ENCODE measurements around the gene GALNT15.

GALNT15 gene

DNA sequence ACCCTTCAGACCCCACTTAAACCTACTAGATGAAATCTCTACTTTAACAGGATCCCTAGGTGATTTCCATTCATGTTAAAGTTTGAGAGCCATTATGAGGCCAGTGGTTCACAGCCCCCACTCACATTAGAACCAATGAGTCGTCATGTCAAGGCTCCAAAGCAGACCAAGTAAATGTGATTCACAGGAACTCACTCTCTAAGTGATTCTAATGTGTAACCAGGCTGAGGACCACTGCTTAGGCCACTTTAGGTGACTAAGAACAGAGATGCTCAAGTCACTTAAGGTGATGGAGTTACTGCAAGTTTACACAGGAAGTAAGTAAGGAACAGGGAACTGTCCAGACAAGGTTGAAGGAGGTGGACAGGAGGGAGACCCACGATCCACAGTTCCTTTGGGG lies 7.7 kb downstream of the GALNT15 start:
- H3K36me3 ChIP-seq: peaks cover 0 to 60% (median 5%) of the 10 kb centered on the region in 3 donors
- H3K4me1 ChIP-seq: peaks cover 0 to 34% (median 10%) of the 10 kb centered on the region in 4 donors
- H3K27ac ChIP-seq: peak overlapping the region in 1 of 2 donors; percentile 15
- intact Hi-C loops (cut with DNase I; ENCODE audit: low total_unique reads): loop anchor here (5.0 kb wide), 1 partner anchor 65 kb away; no protein-coding TSS in a partner anchor
- H3K27me3 ChIP-seq: no peaks in the 10 kb centered on the region
- no peaks in the 10 kb centered on the region for H3K9me3 ChIP-seq
- no peak for TF ChIP-seq CTCF (IDR thresholded peaks at IDR 0.05)
- H3K4me3 ChIP-seq: no peak overlapping the region
- DNase-seq: peak in 1 of 2 donors; percentile 13

GRCh38 chr3:16182612-16183011 lies 8.1 kb downstream of the GALNT15 start:
- peak in 1 of 2 donors; percentile 22 for DNase-seq
- Histone ChIP-seq H3K27ac (peak overlapping the region in 1 of 2 donors; percentile 15), H3K9me3 (no peaks in the 10 kb centered on the region), H3K27me3 (no peaks in the 10 kb centered on the region), H3K4me3 (no peak overlapping the region), H3K4me1 (peaks cover 0 to 32% (median 9%) of the 10 kb centered on the region in 4 donors), H3K36me3 (peaks cover 0 to 60% (median 5%) of the 10 kb centered on the region in 3 donors)
- intact Hi-C loops (cut with DNase I; ENCODE audit: low total_unique reads): loop anchor here (5.0 kb wide), 1 partner anchor 65 kb away; no protein-coding TSS in a partner anchor
- TF ChIP-seq CTCF (IDR thresholded peaks at IDR 0.05): no peak

DNA sequence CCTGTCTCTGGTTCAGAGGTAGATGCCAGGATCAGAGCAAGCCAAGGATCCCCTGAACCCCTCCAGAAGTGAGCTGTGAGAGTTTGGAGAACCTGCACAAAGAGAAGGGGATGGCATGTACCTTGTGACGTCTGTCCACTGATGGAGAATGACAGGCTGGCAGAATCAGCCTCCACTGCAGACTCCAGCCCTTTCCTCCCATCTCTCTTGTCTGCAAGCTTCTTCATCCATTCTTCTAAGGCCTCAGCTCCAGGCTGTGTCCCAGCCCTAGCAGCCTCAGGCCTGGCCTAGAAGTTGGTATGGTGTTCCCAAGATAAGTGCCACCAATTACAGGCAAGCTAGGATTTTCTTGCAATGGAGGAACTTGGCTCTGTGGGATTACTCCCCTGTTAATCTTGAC lies 8.6 kb downstream of the GALNT15 start:
- TF ChIP-seq CTCF (IDR thresholded peaks at IDR 0.05): no peak
- H3K9me3 ChIP-seq: no peaks in the 10 kb centered on the region
- no peaks in the 10 kb centered on the region for H3K27me3 ChIP-seq
- peak in 1 of 2 donors; percentile 18 for DNase-seq
- no peak overlapping the region for H3K27ac ChIP-seq
- no peak overlapping the region for H3K4me3 ChIP-seq
- intact Hi-C loops (cut with DNase I; ENCODE audit: low total_unique reads): loop anchor here (5.0 kb wide), 1 partner anchor 64 kb away; no protein-coding TSS in a partner anchor
- peaks cover 0 to 60% (median 5%) of the 10 kb centered on the region in 3 donors for H3K36me3 ChIP-seq
- peaks cover 0 to 27% (median 6%) of the 10 kb centered on the region in 4 donors for H3K4me1 ChIP-seq

- intact Hi-C loops (cut with DNase I; ENCODE audit: low total_unique reads): loop anchor here (5.0 kb wide), 1 partner anchor 64 kb away; no protein-coding TSS in a partner anchor
- peak in 1 of 2 donors; percentile 38 for DNase-seq
- peaks cover 0 to 20% (median 1%) of the 10 kb centered on the region in 4 donors for H3K4me1 ChIP-seq
- TF ChIP-seq CTCF (IDR thresholded peaks at IDR 0.05): no peak
- no peak overlapping the region for H3K27ac ChIP-seq
- H3K9me3 ChIP-seq: no peaks in the 10 kb centered on the region
- H3K4me3 ChIP-seq: no peak overlapping the region
- no peaks in the 10 kb centered on the region for H3K27me3 ChIP-seq
- peaks cover 0 to 56% (median 1%) of the 10 kb centered on the region in 3 donors for H3K36me3 ChIP-seq
Measured at GRCh38 chr3:16183601-16184270, 9.3 kb downstream of the GALNT15 start.

DNA sequence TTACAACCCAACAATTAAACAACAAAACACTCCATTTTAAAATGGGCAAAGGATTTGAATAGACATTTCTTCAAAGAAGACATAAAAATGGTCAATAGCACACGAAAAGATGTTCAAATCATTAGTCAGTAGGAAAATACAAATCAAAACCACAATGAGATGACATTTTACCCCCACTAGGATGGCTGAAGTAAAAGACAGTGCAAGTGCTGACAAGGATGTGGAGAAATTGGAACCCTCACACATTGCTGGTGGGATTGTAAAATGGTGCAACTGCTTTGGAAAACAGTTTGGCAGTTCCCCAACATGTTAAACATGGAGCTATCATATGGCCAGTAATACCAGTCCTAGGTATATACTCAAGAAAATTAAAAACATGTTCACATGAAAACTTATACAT lies 11.6 kb downstream of the GALNT15 start:
- no peak overlapping the region for H3K27ac ChIP-seq
- no peaks in the 10 kb centered on the region for H3K27me3 ChIP-seq
- no peaks in the 10 kb centered on the region for H3K4me1 ChIP-seq
- no peak for DNase-seq
- no peaks in the 10 kb centered on the region for H3K9me3 ChIP-seq
- TF ChIP-seq CTCF (IDR thresholded peaks at IDR 0.05): no peak
- intact Hi-C loops (cut with DNase I; ENCODE audit: low total_unique reads): no loop called here
- peaks cover 0 to 47% (median 0%) of the 10 kb centered on the region in 3 donors for H3K36me3 ChIP-seq
- H3K4me3 ChIP-seq: no peak overlapping the region
